ENCODE data around the gene MIPEP.

- TF ChIP-seq POLR2A (IDR thresholded peaks at IDR 0.05; ENCODE audit: low read length) (no peak), GATA1 (IDR thresholded peaks at IDR 0.05; ENCODE audit: low read depth, low read length) (no peak)
Observed at GRCh38 chr13:23793711-23794110, 95.5 kb downstream of the MIPEP start.

Measured in erythroblast (primary cell).